Measurements from ENCODE around the gene STX11. TPM values are rescaled to one million over a fixed set of nuclear protein-coding genes. Genes with fewer than 3 reads are reported as not detected.

STX11 gene
- total RNA-seq (2022; extraction: Qiagen RNA extraction): 1.9 to 2.3 TPM (median 2.1 TPM) in 5 replicates

GRCh38 chr6:144149894-144150709, at the start of gene STX11:
TSS of gene STX11 (plus strand) at chr6:144150517. CDS start at chr6:144186628, 36,111 bp downstream.

Other genes starting within 250 kb of the STX11 start
- 6.4 to 9.3 TPM (median 7.7 TPM) in 5 replicates for gene PLAGL1, start 142.3 kb upstream of the STX11 start, total RNA-seq (2022; extraction: Qiagen RNA extraction)
- 185 to 237 TPM (median 219 TPM) in 5 replicates for gene SF3B5, start 54.9 kb upstream of the STX11 start, total RNA-seq (2022; extraction: Qiagen RNA extraction)
- gene UTRN, start 134.8 kb downstream of the STX11 start, total RNA-seq (2022; extraction: Qiagen RNA extraction): 5.9 to 10.8 TPM (median 9.9 TPM) in 5 replicates